KMS-11 (cell line): ENCODE results near the gene RAD18.

Source experiments
- H2AFZ ChIP-seq: fragments of 200-600 bp; sonication (generic); 2 replicates; pipeline ENCODE4 v1.6.1; 2016; ENCODE audit warnings: antibody characterized with exemption, mixed run types, low read depth
- H3K27ac ChIP-seq: fragments of 200-600 bp; sonication (generic); 2 replicates; pipeline ENCODE4 v1.6.1; 2016; ENCODE audit warnings: mild to moderate bottlenecking, mixed run types
- H3K27me3 ChIP-seq: fragments of 200-600 bp; sonication (generic); 2 replicates; pipeline ENCODE4 v1.6.1; 2017; ENCODE audit warnings: mild to moderate bottlenecking, low read depth, mixed run types, moderate library complexity; ENCODE audit not compliant: insufficient read depth
- H3K36me3 ChIP-seq: fragments of 200-600 bp; sonication (generic); 2 replicates; pipeline ENCODE4 v1.6.1; 2017; ENCODE audit warnings: mild to moderate bottlenecking, mixed run types; ENCODE audit not compliant: insufficient read depth
- H3K4me1 ChIP-seq: fragments of 200-600 bp; sonication (generic); 2 replicates; pipeline ENCODE4 v1.6.1; 2016; ENCODE audit warnings: mild to moderate bottlenecking, low read depth, mixed run types; ENCODE audit not compliant: poor library complexity, severe bottlenecking
- H3K4me2 ChIP-seq: fragments of 200-600 bp; sonication (generic); 2 replicates; pipeline ENCODE4 v1.7.0; 2016; ENCODE audit warnings: mild to moderate bottlenecking, mixed run types
- H3K4me3 ChIP-seq: fragments of 200-600 bp; sonication (generic); IDR thresholded peaks from 2 replicates; pipeline ENCODE4 v1.6.1; 2017; ENCODE audit warnings: low read depth, low read length, mixed read lengths; ENCODE audit not compliant: insufficient read depth
- H3K79me2 ChIP-seq: fragments of 200-600 bp; sonication (generic); 2 replicates; pipeline ENCODE4 v1.6.1; 2016; ENCODE audit warnings: low read depth, mixed run types; ENCODE audit not compliant: insufficient read depth
- H3K9ac ChIP-seq: fragments of 200-600 bp; sonication (generic); 2 replicates; pipeline ENCODE4 v1.6.1; 2016; ENCODE audit warnings: mild to moderate bottlenecking, mixed run types
- H4K20me1 ChIP-seq: fragments of 200-600 bp; sonication (generic); 2 replicates; pipeline ENCODE4 v1.6.1; 2016; ENCODE audit warnings: mild to moderate bottlenecking, mixed run types; ENCODE audit not compliant: insufficient read depth
- CTCF ChIP-seq: fragments of 200-600 bp; sonication (generic); conservative IDR thresholded peaks from 2 replicates; pipeline ENCODE4 v1.6.1; 2017; ENCODE audit warnings: low read depth, mild to moderate bottlenecking, antibody characterized with exemption, low read length, moderate library complexity, mixed read lengths

Gene RAD18

GRCh38 chr3:8985876-8986275 lies 22.6 kb upstream of the RAD18 start:
- no peak overlapping the region for H3K4me3 ChIP-seq
- no peaks in the 10 kb centered on the region for H3K4me1 ChIP-seq
- H2AFZ ChIP-seq = no peak overlapping the region
- no peak overlapping the region for H3K4me2 ChIP-seq
- H4K20me1 ChIP-seq = no peaks in the 10 kb centered on the region
- H3K36me3 ChIP-seq = no peaks in the 10 kb centered on the region
- no peak overlapping the region for H3K27ac ChIP-seq
- TF ChIP-seq CTCF = no peak
- H3K9ac ChIP-seq = no peak overlapping the region
- no peaks in the 10 kb centered on the region for H3K27me3 ChIP-seq
- H3K79me2 ChIP-seq = no peaks in the 10 kb centered on the region

GRCh38 chr3:8985411-8985831 lies 22.1 kb upstream of the RAD18 start:
- no peak for TF ChIP-seq CTCF
- no peaks in the 10 kb centered on the region for H3K4me1 ChIP-seq

DNA sequence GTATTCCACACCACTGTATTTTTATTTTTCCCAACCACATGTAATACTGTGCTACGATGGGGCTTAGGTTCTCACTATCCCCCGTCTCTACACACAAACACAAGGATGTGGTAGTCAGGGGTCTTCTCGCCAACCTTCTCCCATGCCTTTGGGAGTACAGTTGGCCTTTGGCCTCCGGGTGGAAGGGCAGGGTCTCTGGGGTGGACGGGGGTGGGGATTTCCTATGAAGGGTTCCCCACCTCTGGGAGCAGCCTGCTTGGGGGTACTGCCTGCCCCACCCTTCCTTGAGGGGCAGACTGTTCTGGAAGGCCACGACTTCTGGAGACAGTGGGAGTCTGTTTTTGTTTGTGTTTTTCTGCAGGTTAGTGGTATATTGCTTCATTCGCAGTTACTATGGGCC lies 21.3 kb upstream of the RAD18 start:
- Histone ChIP-seq H3K4me2 (no peak overlapping the region), H3K27ac (no peak overlapping the region), H3K9ac (no peak overlapping the region), H3K4me1 (no peaks in the 10 kb centered on the region), H3K36me3 (no peaks in the 10 kb centered on the region), H2AFZ (no peak overlapping the region), H3K4me3 (no peak overlapping the region), H3K79me2 (no peaks in the 10 kb centered on the region), H4K20me1 (no peaks in the 10 kb centered on the region), H3K27me3 (no peaks in the 10 kb centered on the region)
- no peak for TF ChIP-seq CTCF

More at GRCh38 chr3:8985411-8985831, 22.1 kb upstream of the RAD18 start:
- Histone ChIP-seq H3K4me2 (no peak overlapping the region), H3K4me3 (no peak overlapping the region), H3K79me2 (no peaks in the 10 kb centered on the region), H3K27ac (no peak overlapping the region), H3K9ac (no peak overlapping the region), H3K27me3 (no peaks in the 10 kb centered on the region), H2AFZ (no peak overlapping the region), H3K36me3 (no peaks in the 10 kb centered on the region), H4K20me1 (no peaks in the 10 kb centered on the region)

DNA sequence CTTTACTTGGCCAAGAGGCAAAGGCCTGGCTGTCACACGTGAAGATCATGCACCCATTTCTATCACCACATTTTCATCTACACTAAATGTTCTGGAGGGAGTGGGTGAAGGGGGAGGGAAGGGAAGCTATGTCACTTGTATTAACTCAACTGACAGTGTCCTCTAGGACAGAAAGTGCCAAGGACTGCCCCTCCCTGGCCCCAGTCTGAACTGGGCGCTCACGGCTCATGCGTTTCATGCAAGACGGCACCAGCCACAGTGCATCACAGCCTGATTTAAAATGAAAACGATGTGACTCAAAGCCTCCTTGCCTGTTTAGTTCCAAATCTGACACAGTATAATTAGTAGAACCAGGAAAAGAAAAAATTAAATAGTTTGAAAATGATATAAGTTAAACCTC lies 20.8 kb upstream of the RAD18 start:
- H3K9ac ChIP-seq = no peak overlapping the region
- H3K4me3 ChIP-seq = no peak overlapping the region
- no peak overlapping the region for H3K4me2 ChIP-seq
- H3K36me3 ChIP-seq = no peaks in the 10 kb centered on the region
- H2AFZ ChIP-seq = no peak overlapping the region
- H3K27ac ChIP-seq = no peak overlapping the region
- TF ChIP-seq CTCF = no peak
- no peaks in the 10 kb centered on the region for H3K4me1 ChIP-seq
- no peaks in the 10 kb centered on the region for H3K27me3 ChIP-seq
- no peaks in the 10 kb centered on the region for H4K20me1 ChIP-seq
- H3K79me2 ChIP-seq = no peaks in the 10 kb centered on the region

DNA sequence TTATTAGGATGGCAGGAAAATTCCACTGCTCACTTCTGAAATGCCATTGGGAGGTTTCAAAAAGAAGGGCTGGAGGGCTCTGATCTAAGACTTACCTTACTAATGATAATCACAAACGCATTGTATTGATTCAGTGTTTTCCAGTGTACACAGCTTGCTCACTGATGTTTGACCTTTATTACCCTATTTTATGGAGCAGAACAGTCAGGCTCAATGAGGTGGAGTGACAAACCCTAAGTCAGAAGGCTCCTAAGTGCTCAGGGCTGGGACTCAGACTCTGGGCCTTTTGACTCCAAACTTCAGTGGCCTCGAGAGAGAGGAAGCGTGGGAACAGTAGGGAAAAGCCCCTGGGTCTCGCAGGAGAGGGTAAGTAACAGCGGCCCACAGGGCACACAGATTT lies 20.3 kb upstream of the RAD18 start:
- no peak overlapping the region for H3K27ac ChIP-seq
- H3K36me3 ChIP-seq = no peaks in the 10 kb centered on the region
- no peaks in the 10 kb centered on the region for H3K79me2 ChIP-seq
- H3K4me2 ChIP-seq = no peak overlapping the region
- no peaks in the 10 kb centered on the region for H3K27me3 ChIP-seq
- TF ChIP-seq CTCF = no peak
- no peaks in the 10 kb centered on the region for H4K20me1 ChIP-seq
- no peak overlapping the region for H3K4me3 ChIP-seq
- H2AFZ ChIP-seq = no peak overlapping the region
- no peak overlapping the region for H3K9ac ChIP-seq
- H3K4me1 ChIP-seq = no peaks in the 10 kb centered on the region
